GM04504 (cell line): ENCODE measurements around the gene CSNK1E.
A peak's percentile ranks its signal among the peaks of the same experiment; 100 is the strongest.

ENCODE experiments used
- DNase-seq: peaks from one replicate; pipeline ENCODE4 v3.0.0-alpha.2; 2012; ENCODE audit warnings: low read depth

Gene CSNK1E

DNA sequence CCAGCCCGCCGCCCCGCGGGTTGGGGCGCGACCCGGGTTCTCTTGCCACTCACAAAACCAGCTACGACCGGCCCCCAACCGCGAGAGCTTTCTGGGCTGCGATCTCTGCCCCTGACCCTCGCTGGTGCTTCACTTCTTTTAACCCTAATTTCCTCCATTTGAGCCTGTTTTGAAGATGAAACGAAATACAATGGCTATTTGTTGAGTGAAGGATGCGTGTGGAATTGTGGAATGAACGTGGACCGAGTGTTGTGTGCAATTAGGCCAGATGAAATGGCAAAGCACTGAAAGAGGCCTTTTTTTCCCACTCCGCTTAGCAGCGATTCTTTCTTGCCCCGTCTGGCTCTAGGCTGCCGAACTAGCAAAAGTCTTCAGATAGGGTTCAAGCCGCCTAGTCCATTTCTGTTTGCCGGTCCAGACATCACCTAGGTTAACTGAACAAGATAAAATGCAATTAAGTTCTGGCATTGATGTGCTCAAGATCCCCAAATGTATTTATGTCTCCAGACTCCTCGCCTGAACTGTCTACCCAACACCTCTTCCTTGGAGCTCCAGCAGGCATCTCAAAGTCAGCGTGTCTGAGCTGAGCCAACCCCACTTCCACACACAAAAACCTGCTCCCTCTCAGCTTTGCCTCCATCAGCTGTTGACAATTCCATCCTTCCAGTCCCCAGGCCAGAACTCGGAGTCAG is 44.0 kb downstream of the CSNK1E start:
- no peak for DNase-seq

DNA sequence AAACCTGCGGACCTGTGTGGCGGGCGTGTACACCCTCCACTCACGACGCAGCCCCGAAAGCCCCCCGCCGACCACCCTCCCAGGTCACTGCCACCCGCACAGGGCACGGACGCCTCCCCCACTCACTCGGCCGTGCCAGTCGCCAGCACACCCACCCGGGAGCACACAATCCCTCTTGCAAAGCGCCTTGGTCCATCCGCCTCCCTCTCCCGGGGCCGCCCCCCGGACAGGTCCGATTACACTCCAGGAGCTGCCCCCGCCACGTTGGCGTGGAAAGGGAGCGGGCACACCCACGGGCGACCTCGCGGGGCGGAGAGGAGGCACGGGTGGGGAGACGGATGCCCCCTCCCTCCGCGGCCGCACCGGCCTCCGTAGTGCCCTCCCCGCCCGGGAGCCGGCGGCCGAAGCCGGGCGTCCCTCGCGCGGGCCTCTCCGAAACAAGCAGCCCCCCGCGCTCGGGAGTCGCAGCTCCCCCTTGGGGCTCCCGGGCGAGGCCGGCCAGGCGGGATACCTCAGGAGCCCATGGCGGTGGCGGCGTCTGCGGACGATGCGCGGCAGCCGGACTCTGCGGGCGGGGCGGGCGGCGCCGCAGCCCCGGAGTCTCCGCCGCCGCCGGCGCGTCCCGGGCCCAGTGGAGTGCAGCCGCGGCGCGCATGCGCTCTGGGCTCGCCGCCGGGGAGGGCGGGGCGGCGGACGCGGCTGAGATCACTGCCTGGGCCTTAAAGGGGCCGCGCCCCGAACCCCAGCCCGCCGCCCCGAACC is 44.7 kb downstream of the CSNK1E start, which contains the start of gene TMEM184B:
Gene TMEM184B (minus strand): TSS at position 638 of the 762 bp plus-strand sequence. CDS start 25,049 bp downstream, outside the sequence.
- DNase-seq = no peak

DNA sequence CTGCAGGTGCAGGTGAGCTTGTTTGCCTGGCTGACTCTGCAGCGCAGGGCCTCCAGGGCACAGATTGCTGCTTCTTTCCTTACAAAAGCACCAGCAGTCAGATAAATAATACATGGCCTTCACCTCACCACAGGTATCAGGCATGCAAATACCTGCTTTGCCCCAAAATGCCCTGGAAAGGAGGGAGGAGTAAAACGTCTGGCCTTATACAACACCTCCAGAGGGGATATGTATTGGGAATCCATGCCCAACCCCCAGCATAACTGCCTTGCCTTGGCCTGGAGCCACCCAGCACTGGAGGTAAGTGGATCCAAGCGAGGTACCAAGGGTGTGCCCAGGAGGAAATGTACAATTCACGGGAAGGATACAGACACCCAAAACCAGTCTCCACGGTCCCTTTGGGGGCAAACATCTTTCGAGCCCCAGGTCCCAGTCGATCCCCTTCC is 45.3 kb downstream of the CSNK1E start:
- no peak for DNase-seq

DNA sequence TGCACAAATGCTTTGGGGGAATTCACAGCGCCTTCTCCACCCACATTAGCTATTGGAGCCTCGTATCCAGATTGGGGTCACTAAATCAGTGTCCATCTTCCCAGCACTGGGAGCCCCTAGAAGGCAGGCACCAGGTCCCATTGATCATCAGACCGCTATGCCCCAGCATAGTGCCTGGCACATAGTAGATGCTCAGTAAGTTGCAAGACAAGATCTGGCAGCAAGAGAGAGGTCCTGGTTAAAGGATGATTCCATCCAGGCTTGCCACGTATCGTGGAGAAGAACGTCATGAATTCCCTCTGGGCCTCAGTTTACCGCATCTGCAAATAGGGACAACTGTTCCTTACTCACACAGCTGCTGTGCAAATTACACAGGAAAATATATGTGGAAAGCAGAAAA is 46.1 kb downstream of the CSNK1E start:
- DNase-seq = no peak

DNA sequence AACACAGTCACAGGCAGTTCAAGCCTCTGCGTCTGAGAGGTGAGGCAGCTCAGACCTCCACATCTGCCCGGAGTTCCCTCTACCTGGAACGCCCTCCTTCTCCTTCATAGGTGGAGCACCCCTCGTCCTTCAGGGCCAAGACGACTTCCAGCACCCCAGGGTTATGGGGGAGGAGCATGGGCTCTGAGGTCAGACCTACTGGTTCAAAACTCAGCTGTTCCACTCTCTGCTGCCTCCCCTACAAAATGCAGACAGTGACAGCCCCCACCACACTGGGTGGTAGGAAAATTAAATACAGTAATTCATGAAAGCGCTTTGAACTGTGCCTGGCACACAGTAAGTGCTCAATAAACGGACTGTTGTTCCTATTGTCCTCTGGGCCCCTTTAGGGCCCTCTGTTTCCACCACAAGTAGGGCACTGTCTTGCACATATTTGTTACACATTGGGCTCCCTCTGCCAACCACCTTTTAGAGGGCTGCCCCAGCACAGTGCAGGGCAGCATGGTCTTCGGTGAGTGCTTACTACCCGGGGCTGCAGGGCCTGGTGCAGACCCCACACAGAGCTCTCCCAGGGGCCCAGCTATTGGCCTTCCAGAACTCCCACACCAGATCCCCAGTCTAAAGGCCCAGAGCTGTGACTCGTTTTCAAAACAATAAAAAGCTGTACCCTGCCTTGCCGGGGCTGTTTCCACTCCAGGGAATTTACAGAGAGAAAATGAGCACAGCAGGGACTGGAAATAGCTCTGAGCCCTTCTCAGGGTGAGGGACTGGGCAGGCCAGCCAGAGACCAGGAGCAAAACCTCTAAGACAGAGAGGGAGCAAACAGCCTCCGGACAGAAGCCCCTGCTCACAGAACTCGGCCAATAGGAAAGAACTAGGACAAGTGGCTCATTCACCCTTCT is 46.9 kb downstream of the CSNK1E start:
- no peak for DNase-seq

DNA sequence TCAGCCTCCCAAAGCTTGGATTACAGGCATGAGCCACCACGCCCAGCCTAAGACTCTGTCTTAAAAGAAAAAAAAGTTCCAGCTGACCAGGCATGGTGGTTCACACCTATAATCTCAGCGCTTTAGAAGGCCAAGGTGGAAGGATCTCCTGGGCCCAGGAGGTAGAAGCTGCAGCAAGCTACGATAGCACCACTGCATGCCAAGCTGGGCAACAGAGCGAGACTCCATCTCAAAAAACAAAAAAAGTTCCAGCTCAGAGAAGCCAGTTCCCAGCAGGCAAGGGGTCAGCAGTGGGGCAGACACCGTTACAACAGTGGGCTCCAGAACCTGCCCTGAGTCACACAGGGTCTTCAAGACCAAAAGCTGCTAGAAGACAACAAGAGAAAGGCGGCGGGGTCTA is 47.8 kb downstream of the CSNK1E start:
- DNase-seq = no peak

DNA sequence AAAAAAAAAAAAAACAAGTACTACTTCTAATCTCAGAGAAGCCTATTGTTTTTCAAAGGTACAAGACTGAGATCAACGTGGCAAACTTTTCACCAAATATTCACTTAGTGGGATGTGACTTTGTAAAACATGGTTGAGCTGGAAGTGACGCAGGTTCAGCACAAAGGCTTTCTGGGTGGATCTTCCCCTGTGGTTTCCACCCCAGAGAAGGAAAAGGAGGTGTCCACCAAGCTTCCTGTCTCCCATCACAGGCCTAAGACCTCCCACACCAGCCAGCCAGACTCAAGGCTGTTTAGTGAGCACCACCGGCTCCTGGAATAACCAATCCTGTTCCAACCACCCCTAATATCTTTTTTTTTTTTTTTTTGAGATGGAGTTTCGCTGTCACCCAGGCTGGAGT is 50.1 kb downstream of the CSNK1E start:
- DNase-seq = no peak

DNA sequence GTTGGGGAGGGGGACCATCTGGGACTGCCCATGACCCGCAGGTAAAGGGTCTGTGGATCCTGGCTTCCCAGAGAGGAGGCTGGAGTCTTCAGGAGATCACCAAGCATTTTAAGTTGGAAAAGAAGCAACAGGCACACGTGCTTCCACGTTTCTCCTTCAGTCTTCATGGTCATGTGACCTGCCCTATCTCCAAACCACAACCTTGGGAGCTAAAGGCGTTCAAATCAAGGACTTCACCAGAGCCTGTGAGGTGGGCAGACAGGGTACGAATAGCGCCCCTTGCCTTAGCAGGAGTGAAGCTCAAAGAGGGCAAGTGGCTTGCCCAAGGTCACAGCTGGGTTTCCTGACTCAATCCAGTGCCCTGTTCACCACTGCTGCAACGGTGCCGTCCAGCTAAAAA is 51.1 kb downstream of the CSNK1E start:
- DNase-seq = no peak

DNA sequence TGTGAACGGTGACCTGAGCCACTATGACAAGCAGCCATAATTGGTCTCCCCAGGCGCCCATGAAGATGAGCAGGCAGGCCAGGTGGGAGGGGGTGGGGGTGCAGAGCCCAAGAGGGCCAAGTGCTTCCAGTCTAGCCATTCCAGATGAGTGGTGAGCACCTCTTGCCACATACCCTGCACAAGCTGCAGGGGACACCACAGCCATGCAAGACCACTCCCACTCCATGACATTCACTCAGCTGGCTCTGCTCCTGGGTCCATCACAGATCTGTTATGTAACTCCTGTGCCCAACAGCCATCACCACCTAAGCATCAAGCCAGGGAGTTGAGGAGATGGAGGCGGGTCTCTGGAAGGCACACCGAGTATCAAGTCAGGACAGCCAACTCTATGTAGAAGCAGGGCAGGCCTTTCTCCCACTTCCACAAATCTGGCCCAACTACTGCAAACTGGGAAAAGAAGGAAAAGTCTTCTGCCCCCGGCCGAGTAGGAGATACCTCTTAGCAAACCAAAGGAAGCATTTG is 52.9 kb downstream of the CSNK1E start:
- DNase-seq = no peak

DNA sequence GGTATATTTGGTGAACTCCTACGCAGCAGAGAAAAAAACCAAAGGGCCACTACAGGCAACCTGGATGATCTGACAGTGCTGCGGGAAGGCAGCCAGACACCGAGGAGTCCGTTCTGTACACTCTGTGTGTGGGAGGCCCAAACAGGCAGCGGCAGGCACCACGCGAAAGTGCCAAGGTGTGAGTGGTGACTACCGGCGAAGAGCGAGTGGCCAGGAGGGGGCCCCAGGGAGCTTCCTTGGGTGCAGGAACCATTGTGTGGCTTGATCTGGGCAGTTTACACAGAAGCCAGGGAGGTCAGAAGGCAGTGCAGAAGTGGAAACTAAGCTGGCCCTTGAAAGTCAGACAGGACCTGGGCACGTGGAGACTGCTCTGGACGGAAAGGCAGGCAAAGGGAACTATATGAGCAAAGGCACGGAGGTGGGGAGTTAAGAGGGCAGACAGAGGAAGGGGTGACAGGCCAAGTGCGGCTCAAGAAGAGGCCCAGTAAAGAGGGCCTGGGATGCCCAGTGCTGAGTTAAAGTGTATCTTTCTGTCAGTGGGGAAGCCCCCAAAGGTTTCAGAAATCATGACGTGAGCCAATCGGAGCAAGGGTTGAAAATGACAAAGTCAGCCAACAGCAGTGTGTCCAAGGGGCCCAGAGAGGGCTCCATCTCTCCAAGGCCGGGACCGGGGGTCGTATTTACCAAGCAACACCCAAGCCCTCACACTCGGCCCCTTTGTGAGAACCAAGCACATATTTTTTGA is 55.0 kb downstream of the CSNK1E start:
- no peak for DNase-seq

DNA sequence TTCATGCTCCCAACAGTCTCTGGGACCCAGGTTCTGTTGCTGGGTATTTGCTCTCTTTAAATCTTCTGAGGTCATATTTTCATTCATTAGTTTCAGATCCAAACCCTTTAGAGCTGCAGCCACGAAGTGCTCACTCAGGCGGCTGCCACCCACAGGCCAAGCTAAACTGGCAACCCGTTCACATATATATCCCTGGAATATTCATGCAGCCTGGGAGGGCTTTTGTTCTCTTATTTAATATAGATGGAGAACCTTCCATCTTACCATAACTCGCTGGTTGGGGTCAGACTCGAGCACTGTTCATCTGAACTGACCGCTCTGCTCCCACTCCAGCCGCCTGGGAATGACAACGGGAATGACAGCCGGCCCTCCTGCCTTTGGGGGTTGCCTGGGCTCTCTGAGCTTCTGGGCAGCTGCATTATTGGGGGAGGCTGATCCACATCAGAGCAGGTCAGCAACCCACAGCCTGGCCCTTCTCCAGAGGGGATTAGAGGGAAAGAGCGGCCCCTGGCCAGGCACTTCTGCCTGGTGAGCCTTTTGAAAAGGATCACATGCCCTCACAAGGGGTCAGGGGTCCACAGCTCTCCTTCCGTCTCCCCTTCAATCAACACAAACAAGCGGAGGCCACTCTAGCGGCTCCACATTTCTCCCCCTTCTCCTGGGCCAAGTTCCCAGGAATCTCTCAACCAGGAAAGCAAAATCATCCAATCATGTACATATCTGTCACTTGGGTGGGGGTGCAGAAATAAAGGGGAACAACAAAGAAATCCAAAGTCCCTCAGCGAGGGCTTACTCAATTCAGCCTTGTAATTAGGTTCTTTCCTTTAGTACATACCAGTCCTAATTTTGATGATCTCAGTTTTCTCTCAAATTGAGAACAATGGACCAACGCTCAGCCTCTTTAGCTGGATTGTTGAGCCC is 56.2 kb downstream of the CSNK1E start:
- no peak for DNase-seq

DNA sequence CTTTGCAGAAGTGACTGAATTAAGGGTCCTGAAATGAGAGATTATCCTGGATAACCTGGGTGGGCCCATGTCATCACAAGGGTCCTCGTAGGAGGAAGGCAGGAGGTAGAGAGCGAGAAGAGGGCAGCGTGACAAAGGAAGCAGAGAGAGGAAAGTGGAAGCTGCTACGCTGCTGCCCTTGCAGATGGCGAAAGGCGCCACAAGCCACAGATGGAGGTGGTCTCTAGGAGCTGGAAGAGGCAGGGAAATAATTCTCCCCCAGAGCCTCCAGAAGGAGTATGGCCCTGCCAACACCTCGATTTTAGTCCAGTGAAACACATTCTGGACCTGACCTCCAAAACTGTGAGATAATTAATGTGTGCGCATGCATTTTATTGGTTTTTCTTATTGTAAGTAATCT is 57.9 kb downstream of the CSNK1E start:
- DNase-seq = no peak

DNA sequence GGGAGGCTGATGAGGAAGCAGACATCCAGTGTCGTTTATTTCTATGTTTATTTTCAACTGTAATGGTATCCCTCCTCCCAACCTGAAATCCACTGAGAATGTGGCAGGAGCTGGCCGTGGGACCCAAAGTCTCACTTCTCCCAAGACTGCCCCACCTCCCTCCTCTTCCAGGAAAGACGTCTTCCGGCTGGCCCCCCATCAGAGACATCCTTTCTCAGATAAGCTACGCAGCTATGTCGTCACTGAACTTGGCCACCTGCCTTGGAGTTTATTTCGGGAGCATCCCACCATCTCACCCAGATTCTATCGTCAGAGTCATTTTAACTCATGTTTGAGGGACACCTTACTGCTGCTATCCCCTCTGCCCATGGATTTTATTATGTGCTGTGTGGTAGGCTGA is 58.3 kb downstream of the CSNK1E start:
- no peak for DNase-seq

DNA sequence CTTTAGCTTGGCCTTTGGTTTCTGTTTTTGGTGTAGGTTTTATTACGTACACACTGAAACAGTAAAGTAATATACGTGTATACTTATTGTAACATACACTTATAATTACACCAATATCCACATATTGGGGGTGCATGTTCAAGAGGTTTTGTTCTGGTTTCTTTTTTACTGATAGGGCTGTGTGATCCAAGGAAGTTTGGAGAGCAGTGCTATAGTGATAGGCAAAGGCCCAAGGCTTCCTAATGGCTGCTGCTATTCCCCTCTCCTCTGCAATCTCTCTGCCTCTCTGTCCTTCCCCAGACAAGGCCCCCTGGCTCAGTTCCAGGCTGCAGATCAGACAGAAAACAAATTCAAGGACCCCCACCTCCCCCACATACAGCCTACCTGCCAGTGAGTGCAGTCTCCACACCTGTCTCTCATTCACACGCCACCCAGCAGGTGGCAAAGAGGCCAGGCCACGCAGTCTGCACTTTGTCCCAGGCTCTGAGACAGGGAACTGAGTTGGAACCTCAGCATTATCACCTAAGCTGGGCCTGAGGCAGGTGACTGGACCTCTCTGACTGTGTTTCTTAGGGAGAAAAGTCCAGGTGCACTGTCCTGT is 59.5 kb downstream of the CSNK1E start:
- DNase-seq = no peak

DNA sequence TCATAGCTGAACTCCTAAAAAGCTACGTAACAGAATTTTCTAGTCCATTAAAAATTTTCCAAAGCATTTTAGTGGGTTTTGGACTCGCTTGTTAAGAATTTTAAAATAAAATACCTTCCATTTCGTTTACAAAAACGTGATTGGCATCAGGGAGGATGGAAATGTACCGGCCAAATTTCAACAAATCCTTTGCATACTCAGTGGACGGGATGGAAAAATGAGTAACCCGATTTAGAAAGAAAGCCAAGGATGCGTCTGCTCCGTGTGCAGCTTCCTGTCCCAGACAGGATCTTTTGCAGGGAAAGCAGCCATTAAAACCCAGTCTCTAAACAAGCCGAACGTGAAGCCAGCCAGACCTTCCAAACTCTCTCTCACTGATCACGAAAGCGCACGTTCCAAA is 60.1 kb downstream of the CSNK1E start:
- DNase-seq = peak; percentile 54

DNA sequence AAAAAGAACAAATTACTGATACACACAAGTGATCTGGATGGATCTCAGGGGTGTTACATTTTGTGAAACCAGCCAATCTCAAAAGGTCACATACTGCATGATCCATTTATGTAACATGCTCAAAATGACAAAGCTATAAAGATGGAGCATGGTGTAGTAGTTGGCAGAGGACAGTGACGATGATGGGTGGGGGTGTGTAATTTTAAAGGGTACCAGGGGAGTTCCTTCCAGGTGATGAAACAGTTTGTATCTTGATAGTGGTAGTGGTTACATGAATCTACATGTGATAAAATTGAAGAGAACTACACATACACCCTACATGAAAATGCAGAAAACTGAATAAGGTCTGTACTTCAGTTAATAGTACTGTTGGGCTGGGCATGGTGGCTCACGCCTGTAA is 61.5 kb downstream of the CSNK1E start:
- no peak for DNase-seq

DNA sequence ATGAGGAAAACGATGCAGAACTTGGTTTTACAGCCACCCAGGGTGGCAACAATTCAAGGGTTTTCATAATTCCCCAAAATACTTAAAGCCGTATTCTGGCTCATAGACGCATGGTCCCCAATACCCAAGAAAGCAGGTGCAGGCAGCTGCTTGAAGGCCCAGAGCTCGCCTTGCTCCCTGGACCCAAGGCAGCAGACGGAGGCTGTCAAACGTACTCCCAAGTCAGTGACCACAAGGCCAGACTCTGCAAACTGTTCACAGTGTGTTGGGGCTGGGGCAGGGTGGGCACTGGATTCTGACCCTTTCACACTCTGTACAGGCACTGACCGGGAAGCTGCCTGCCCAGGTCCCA is 65.9 kb downstream of the CSNK1E start:
- no peak for DNase-seq

DNA sequence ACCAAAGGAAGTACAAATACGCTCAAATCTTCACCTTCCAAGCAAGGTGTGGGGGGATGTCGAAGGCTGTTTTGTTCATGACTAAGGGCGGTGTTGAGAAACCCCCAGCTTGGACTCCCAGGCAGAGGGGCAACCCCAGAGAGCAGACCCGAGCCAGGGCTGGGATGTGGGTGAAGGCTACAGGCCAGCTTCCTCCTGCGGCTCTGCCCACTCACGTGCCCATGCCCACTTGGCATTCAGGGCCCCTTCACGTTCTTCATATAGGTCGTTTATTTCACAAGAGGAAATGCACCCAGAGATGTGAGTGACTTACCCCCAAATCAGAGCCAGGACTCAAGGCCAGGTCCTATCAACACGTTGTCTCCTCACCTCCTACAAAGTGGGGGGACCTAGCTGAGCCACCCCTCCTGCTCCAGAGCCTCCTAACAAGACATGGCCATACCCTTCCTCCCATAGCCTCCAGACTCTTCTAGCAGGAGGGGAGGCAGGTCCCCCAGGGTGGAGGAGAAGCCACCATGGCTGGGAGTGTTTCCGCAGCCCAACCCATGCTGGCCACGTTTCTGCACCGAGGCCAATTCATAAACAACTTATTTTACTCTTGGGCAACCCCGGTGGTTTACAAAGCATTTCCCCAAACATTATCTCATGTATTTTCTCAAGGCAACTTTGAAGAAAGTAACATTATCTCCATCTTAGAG is 66.4 kb downstream of the CSNK1E start:
- no peak for DNase-seq

DNA sequence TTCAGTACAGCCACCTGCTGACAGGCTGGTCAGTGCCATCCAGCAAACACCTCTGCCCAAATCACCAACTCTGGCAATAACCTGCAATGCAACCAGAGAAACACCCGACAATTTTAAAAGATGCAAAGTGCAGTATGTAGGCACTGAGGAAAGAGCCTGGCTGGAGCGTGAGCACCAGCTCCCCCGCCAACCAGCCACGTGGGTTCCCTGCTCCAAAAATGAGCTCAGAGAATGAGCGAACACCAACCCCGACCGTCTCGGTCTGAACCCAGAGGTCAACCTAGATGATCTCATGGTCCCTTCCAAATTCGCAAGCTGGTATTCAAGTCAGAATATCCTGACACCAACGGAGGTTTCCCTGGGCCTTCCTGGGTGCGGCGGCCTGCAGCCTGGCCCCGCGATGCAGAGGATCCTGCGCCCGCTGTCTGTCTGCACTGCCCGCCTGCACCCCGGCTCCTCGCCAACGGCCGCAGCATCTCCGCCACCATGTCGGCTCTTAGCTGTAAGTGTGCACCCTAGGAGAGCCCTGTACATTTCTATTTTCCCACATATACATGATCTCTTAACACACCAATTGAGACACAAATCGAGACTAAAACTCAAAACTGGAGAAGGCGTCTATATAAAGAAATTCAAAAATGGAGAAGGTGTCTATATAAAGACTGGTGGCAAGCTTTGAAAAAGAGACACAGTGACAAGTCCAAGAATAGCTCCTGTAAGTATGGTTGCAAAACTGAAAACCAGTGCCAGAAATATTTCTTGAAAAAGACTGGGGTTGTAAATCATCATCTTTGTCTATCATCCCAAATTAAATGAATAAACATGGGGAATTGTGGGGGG is 67.2 kb downstream of the CSNK1E start:
- no peak for DNase-seq
